Mammary epithelial cell (primary cell): ENCODE measurements around the gene BSND.

Experiments used
- CTCF ChIP-seq, 2 donors: IDR thresholded peaks in 1 of 2; conservative IDR thresholded peaks in 1 of 2; 2 replicates each; pipeline ENCODE4 v1.5.1; 2011 to 2012; ENCODE audit warnings: inconsistent platforms in 2 of 2, low read length in 2 of 2, mild to moderate bottlenecking in 2 of 2, control low read depth in 1 of 2, low read depth in 1 of 2; ENCODE audit not compliant: insufficient read depth in 1 of 2; ENCODE audit errors: extremely low read depth in 1 of 2
- EZH2 ChIP-seq: IDR thresholded peaks from 2 replicates; pipeline ENCODE4 v1.6.1; 2012; ENCODE audit warnings: low read length, inconsistent platforms, borderline replicate concordance

- TF ChIP-seq CTCF (conservative IDR thresholded peaks at IDR 0.05 in 1 of 2, IDR thresholded peaks at IDR 0.05 in 1 of 2; ENCODE audit: extremely low read depth in 1 of 2, insufficient read depth in 1 of 2, low read depth in 1 of 2, low read length in 2 of 2) = no peak
- no peak for TF ChIP-seq EZH2
Observed at GRCh38 chr1:54996869-54997710, 1.6 kb upstream of the BSND start.
